Stimulated activated CD4-positive, alpha-beta T cell treated with anti-CD3 and anti-CD28 coated beads, Interleukin-2, amount 100 ng/mL, for 4 hours (primary cell): ENCODE results near the gene ITPKC.

Source experiments
- DNase-seq: peaks from one replicate; pipeline ENCODE4 v3.0.0-alpha.2; 2020; ENCODE audit warnings: low read depth

ITPKC gene

DNA sequence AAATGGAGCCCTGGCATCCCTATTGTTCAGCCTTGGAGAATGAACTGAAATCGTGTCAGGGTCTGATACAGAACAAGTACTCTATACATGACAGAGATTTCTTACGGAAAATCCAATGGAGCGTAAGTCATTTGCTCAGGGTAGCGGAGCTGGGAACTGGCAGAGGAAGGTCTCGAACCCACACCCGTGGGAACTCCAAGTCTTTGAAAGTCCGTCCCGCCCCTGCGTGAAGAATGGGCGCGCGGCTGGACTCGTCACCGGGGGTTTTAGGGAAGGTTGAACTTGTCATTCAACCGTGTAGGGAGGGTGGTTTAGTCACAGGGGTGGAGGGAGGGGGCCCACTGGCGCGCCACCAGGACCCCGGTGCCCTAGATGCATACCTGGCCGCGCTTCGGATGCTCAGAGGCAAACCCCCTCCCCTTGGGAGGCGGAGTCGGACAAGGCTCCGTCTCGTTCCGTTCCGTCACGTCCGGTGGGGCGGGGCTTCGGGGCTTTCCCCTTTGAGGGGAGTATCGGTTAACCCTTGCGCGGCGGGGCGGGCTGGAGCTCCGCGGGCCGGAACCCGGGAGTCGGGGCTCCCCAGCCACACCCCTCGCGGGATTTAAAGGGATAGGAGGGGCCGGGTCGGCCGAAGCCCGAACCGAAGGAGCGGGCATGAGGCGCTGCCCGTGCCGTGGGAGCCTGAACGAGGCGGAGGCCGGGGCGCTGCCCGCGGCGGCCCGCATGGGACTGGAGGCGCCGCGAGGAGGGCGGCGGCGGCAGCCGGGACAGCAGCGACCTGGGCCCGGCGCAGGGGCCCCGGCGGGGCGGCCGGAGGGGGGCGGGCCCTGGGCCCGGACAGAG is at the start of gene ITPKC, which contains the start of gene COQ8B:
ITPKC (plus strand) TSS at position 631 of the 843 bp plus-strand sequence; CDS start at position 655, 24 bp downstream.
COQ8B (minus strand) TSS at position 405 of the 843 bp plus-strand sequence. CDS start 2,254 bp downstream, outside the sequence.
- DNase-seq: peak; percentile 100

- DNase-seq: no peak
These were observed 49.3 kb upstream of the ITPKC start for GRCh38 chr19:40667602-40668001.

DNA sequence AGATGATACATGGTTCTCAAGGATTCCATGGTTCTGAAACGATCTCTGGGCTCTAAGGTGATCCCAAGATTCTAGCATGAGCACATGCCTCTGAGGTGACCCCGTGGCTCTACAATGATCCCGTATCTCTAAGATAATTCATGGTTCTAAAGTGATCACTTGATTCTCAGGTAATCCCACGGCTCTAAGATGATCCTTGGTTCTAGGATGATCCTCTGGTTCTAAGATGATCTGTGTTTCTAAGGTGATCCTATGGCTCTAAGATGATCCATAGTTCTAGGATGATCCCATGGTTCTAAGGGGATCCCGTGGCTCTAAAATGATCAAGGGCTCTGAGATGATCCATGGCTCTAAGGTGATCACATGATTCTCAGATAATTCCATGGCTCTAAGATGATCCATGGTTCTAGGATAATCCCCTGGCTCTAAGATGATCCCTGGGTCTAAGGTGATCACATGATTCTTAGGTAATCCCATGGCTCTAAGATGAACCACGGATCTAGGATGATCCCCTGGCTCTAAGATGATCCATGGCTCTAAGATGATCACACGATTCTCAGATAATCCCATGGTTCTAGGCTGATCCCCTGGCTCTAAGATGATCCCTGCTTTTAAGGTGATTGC is 47.8 kb upstream of the ITPKC start:
- no peak for DNase-seq

- no peak for DNase-seq
These were observed 45.5 kb upstream of the ITPKC start for GRCh38 chr19:40671404-40671803.

GRCh38 chr19:40672038-40672437 is 44.9 kb upstream of the ITPKC start:
- DNase-seq: no peak

GRCh38 chr19:40672573-40673299 is 44.2 kb upstream of the ITPKC start:
- DNase-seq: no peak

- DNase-seq: no peak
These were observed 43.5 kb upstream of the ITPKC start for GRCh38 chr19:40673397-40673796.

GRCh38 chr19:40674291-40674690 is 42.6 kb upstream of the ITPKC start:
- DNase-seq: no peak

GRCh38 chr19:40677156-40677555 is 39.8 kb upstream of the ITPKC start:
- DNase-seq: no peak

- DNase-seq: no peak
These were observed 35.9 kb upstream of the ITPKC start for GRCh38 chr19:40681039-40681438.

DNA sequence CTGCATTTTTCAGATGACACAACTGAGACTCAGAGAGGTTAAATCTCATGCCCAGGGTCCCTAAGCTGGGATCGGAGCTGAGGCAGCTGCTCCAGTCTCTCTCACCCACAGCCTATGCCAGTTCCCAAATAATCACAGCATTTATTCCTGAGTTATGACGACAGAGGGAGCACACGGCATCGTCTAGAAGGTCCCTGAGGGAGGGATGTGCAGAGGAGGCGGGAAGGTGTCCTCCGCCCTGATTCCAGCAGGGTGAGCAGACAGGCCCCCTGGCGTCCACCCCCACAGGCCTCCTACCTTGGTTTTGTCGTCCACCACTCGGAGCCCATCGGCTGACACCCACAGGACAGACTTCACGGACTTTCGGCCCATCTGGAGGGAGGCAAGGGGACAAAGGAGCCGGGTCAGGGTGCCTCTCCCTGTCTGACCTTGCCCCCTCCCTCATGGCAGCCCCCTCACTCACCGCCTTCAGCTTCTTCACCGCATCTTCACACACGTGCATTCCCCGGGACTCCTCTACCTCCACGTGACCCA is 34.4 kb upstream of the ITPKC start:
- DNase-seq: no peak

- no peak for DNase-seq
These were observed 33.5 kb upstream of the ITPKC start for GRCh38 chr19:40683437-40683836.

- DNase-seq: no peak
These were observed 32.6 kb upstream of the ITPKC start for GRCh38 chr19:40684280-40684679.

- DNase-seq: no peak
These were observed 31.8 kb upstream of the ITPKC start for GRCh38 chr19:40685016-40685526.

GRCh38 chr19:40685563-40685962 is 31.3 kb upstream of the ITPKC start:
- DNase-seq: no peak

DNA sequence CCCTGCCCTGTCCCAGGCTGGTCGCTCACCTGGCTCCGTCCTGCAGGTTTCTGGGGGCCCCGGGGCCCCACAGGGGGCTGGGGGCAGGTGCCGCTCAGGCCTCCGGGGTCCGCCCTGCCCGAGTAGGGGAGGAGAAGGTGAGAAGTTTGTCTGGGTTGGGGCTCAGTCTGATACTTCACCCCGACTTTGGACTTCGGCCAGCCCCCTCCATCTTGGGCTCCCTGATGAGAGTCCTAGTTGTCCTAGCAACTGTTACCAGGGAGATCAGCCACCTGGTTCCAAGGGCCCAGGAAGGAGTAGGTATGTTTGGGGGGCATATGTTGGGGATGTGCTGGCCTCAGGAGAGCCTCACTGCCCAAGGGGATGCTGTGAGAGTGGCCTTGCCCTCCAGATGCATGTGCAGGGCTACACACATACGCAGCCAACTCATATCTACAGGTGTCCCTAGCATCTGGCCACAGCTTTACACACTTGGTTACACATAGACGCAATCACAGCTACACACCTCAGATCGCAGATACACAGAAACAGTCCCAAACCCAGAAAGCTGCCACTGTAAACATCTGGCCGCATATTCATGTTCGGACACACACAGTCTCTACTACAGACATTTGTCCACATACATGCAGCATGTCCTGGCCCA is 29.9 kb upstream of the ITPKC start:
- DNase-seq: no peak

- DNase-seq: no peak
These were observed 29.3 kb upstream of the ITPKC start for GRCh38 chr19:40687525-40688016.

GRCh38 chr19:40688309-40688708 is 28.6 kb upstream of the ITPKC start:
- DNase-seq: no peak

GRCh38 chr19:40688987-40689338 is 27.9 kb upstream of the ITPKC start:
- DNase-seq: no peak

GRCh38 chr19:40689339-40690049 is 27.4 kb upstream of the ITPKC start:
- no peak for DNase-seq
